DND-41 (cell line): ENCODE data around the gene NPPB.

Source experiments
- ATAC-seq: fragments of 200-7000 bp; cut with Tn5 transposase; 3 replicates; pipeline ENCODE4 v1.9.1; 2021; ENCODE audit warnings: low read depth; ENCODE audit not compliant: insufficient read depth
- DNase-seq: peaks from one replicate; pipeline ENCODE4 v3.0.0-alpha.2; 2020
- H2AFZ ChIP-seq: 2 replicates; pipeline ENCODE4 v1.6.0; 2012; ENCODE audit warnings: low read depth, low read length
- H3K27ac ChIP-seq: 2 replicates; pipeline ENCODE4 v1.5.1; 2012; ENCODE audit warnings: low read length, inconsistent platforms
- H3K27me3 ChIP-seq: fragments of 200-600 bp; sonication (generic); 2 replicates; pipeline ENCODE4 v1.6.0; 2012; ENCODE audit warnings: low read length, mild to moderate bottlenecking, inconsistent platforms; ENCODE audit not compliant: insufficient read depth, poor library complexity
- H3K36me3 ChIP-seq: 2 replicates; pipeline ENCODE4 v1.5.1; 2012; ENCODE audit warnings: low read length, inconsistent platforms; ENCODE audit not compliant: insufficient read depth
- H3K4me1 ChIP-seq: 2 replicates; pipeline ENCODE4 v1.5.1; 2012; ENCODE audit warnings: mild to moderate bottlenecking, low read length; ENCODE audit not compliant: insufficient read depth
- H3K4me2 ChIP-seq: 2 replicates; pipeline ENCODE4 v1.6.0; 2012; ENCODE audit warnings: mild to moderate bottlenecking, moderate library complexity, low read length, inconsistent platforms; ENCODE audit not compliant: insufficient read depth
- H3K4me3 ChIP-seq, 2 experiments: fragments of 200-600 bp in 1 of 2; shearing (Covaris generic) in 1 of 2; 2 replicates each; pipeline ENCODE4 v1.5.1; 2012 to 2016; ENCODE audit warnings: inconsistent platforms in 2 of 2, low read length in 2 of 2, mild to moderate bottlenecking in 2 of 2, low read depth in 1 of 2, moderate library complexity in 1 of 2
- H3K79me2 ChIP-seq: 2 replicates; pipeline ENCODE4 v1.6.0; 2012; ENCODE audit warnings: low read length, inconsistent platforms; ENCODE audit not compliant: insufficient read depth
- H3K9ac ChIP-seq: 2 replicates; pipeline ENCODE4 v1.6.0; 2012; ENCODE audit warnings: low read depth, mild to moderate bottlenecking, inconsistent platforms, low read length, moderate library complexity
- H3K9me3 ChIP-seq: 2 replicates; pipeline ENCODE4 v1.5.1; 2012; ENCODE audit warnings: low read length, moderate library complexity, mild to moderate bottlenecking, inconsistent platforms; ENCODE audit not compliant: insufficient read depth, severe bottlenecking
- H4K20me1 ChIP-seq: 2 replicates; pipeline ENCODE4 v1.6.0; 2012; ENCODE audit warnings: low read length; ENCODE audit not compliant: insufficient read depth
- CTCF ChIP-seq: IDR thresholded peaks from 2 replicates; pipeline ENCODE4 v1.5.1; 2012; ENCODE audit warnings: borderline replicate concordance, low read length, moderate library complexity, mild to moderate bottlenecking; ENCODE audit not compliant: poor library complexity, severe bottlenecking; ENCODE audit errors: extremely low read depth
- EZH2 ChIP-seq: IDR thresholded peaks from 3 replicates; pipeline ENCODE4 v1.6.1; 2012; ENCODE audit warnings: borderline replicate concordance, low read depth, mild to moderate bottlenecking, moderate library complexity, low read length, inconsistent platforms; ENCODE audit not compliant: severe bottlenecking

Gene NPPB

GRCh38 chr1:11873395-11874257 is 14.9 kb upstream of the NPPB start:
- Histone ChIP-seq H3K4me2 (no peak overlapping the region), H3K4me3 (no peak overlapping the region), H3K9ac (no peak overlapping the region), H3K79me2 (no peaks in the 10 kb centered on the region), H3K27me3 (peaks cover 3% of the 10 kb centered on the region), H3K27ac (no peak overlapping the region), H2AFZ (no peak overlapping the region), H4K20me1 (peaks cover 7% of the 10 kb centered on the region; the same call in 1 of the 2 replicates), H3K9me3 (no peaks in the 10 kb centered on the region), H3K4me1 (no peaks in the 10 kb centered on the region), H3K36me3 (no peaks in the 10 kb centered on the region)
- no peak for DNase-seq
- TF ChIP-seq CTCF (no peak), EZH2 (no peak)
- no peak for ATAC-seq

- H3K27ac ChIP-seq = no peak overlapping the region
- H3K4me2 ChIP-seq = no peak overlapping the region
- TF ChIP-seq CTCF (no peak), EZH2 (no peak)
- no peak overlapping the region for H3K4me3 ChIP-seq
- no peaks in the 10 kb centered on the region for H3K9me3 ChIP-seq
- H3K4me1 ChIP-seq = no peaks in the 10 kb centered on the region
- H3K9ac ChIP-seq = no peak overlapping the region
- H3K27me3 ChIP-seq = peaks cover 3% of the 10 kb centered on the region
- H2AFZ ChIP-seq = no peak overlapping the region
- ATAC-seq (no peak), DNase-seq (no peak)
- H3K36me3 ChIP-seq = no peaks in the 10 kb centered on the region
- no peaks in the 10 kb centered on the region for H3K79me2 ChIP-seq
- no peaks in the 10 kb centered on the region for H4K20me1 ChIP-seq
These were observed 13.8 kb upstream of the NPPB start for GRCh38 chr1:11872545-11872944.

GRCh38 chr1:11869650-11870207 is 11.0 kb upstream of the NPPB start:
- H3K9me3 ChIP-seq = no peaks in the 10 kb centered on the region
- no peak overlapping the region for H3K9ac ChIP-seq
- TF ChIP-seq CTCF (no peak), EZH2 (no peak)
- no peaks in the 10 kb centered on the region for H3K36me3 ChIP-seq
- no peak for ATAC-seq
- no peaks in the 10 kb centered on the region for H3K79me2 ChIP-seq
- H2AFZ ChIP-seq = no peak overlapping the region
- no peaks in the 10 kb centered on the region for H3K27me3 ChIP-seq
- no peak for DNase-seq
- no peak overlapping the region for H3K4me3 ChIP-seq
- H3K27ac ChIP-seq = no peak overlapping the region
- H3K4me1 ChIP-seq = no peaks in the 10 kb centered on the region
- H4K20me1 ChIP-seq = 0 out of 2 replicates have a peak, but pooled peaks cover 4% of the 10 kb centered on the region
- no peak overlapping the region for H3K4me2 ChIP-seq
